DMS153 treated with DMSO at 0.1 percent for 48 hours (cell line): ENCODE data around the gene TET3.
A peak's percentile ranks its signal among the peaks of the same experiment; 100 is the strongest.

ENCODE experiments used
- DNase-seq: peaks from one replicate; lab custom pipeline; 2025; ENCODE audit not compliant: unreplicated experiment; lab: John Stamatoyannopoulos, UW

Gene TET3

GRCh38 chr2:73986085-73986681, 1.5 kb downstream of the TET3 start:
- no peak for DNase-seq

GRCh38 chr2:73987109-73987947, 2.6 kb downstream of the TET3 start:
- DNase-seq, result no peak

- no peak for DNase-seq
These were observed 3.4 kb downstream of the TET3 start for GRCh38 chr2:73987948-73988700.

- DNase-seq, result no peak
These were observed 5.3 kb downstream of the TET3 start for GRCh38 chr2:73989972-73990371.

GRCh38 chr2:73990531-73990930, 5.8 kb downstream of the TET3 start:
- DNase-seq, result no peak

GRCh38 chr2:73992036-73992435, 7.3 kb downstream of the TET3 start:
- DNase-seq, result no peak

GRCh38 chr2:73993376-73993775, 8.7 kb downstream of the TET3 start:
- DNase-seq, result no peak

- no peak for DNase-seq
These were observed 9.1 kb downstream of the TET3 start for GRCh38 chr2:73993778-73994177.

GRCh38 chr2:73994178-73994831, 9.6 kb downstream of the TET3 start:
- no peak for DNase-seq

- DNase-seq, result no peak
These were observed 11.1 kb downstream of the TET3 start for GRCh38 chr2:73995810-73996209.

GRCh38 chr2:73997813-73998212, 13.1 kb downstream of the TET3 start:
- no peak for DNase-seq

GRCh38 chr2:73998451-73998850, 13.7 kb downstream of the TET3 start:
- DNase-seq, result no peak

GRCh38 chr2:73998933-73999332, 14.2 kb downstream of the TET3 start:
- no peak for DNase-seq

GRCh38 chr2:73999881-74000597, 15.3 kb downstream of the TET3 start:
- DNase-seq, result no peak

GRCh38 chr2:74000666-74001065, 16.0 kb downstream of the TET3 start:
- DNase-seq, result no peak

GRCh38 chr2:74001121-74001520, 16.4 kb downstream of the TET3 start:
- no peak for DNase-seq

- no peak for DNase-seq
These were observed 17.2 kb downstream of the TET3 start for GRCh38 chr2:74001781-74002504.

- peak; percentile 62 for DNase-seq
These were observed 18.1 kb downstream of the TET3 start for GRCh38 chr2:74002505-74003421.
